GM21619 (cell line): ENCODE results near the gene VPS26C.
A peak's percentile ranks its signal among the peaks of the same experiment; 100 is the strongest.

ENCODE experiments used
- ATAC-seq: cut with Tn5 transposase; IDR thresholded peaks from one replicate; pipeline ENCODE4 v1.9.1; 2021; ENCODE audit not compliant: unreplicated experiment

VPS26C gene

GRCh38 chr21:37266515-37267221 lies 466 bp downstream of the VPS26C start:
- peak; percentile 4 for ATAC-seq

GRCh38 chr21:37264808-37265207 lies 2.3 kb downstream of the VPS26C start:
- ATAC-seq, result no peak

- ATAC-seq, result no peak
Measured at GRCh38 chr21:37263827-37264600, 3.1 kb downstream of the VPS26C start.

- no peak for ATAC-seq
Measured at GRCh38 chr21:37259426-37259825, 7.7 kb downstream of the VPS26C start.

- peak; percentile 74 for ATAC-seq
Measured at GRCh38 chr21:37257967-37258877, 8.9 kb downstream of the VPS26C start.

GRCh38 chr21:37257511-37257966 lies 9.6 kb downstream of the VPS26C start:
- peak; percentile 25 for ATAC-seq

- no peak for ATAC-seq
Measured at GRCh38 chr21:37253991-37254390, 13.1 kb downstream of the VPS26C start.

GRCh38 chr21:37251294-37251634 lies 15.9 kb downstream of the VPS26C start:
- no peak for ATAC-seq

- ATAC-seq, result no peak
Measured at GRCh38 chr21:37249112-37249904, 17.8 kb downstream of the VPS26C start.

GRCh38 chr21:37248298-37248697 lies 18.8 kb downstream of the VPS26C start:
- no peak for ATAC-seq

GRCh38 chr21:37245151-37245550 lies 22.0 kb downstream of the VPS26C start:
- ATAC-seq, result no peak

- no peak for ATAC-seq
Measured at GRCh38 chr21:37244501-37245095, 22.5 kb downstream of the VPS26C start.

- no peak for ATAC-seq
Measured at GRCh38 chr21:37243961-37244360, 23.2 kb downstream of the VPS26C start.

- ATAC-seq, result no peak
Measured at GRCh38 chr21:37241426-37241825, 25.7 kb downstream of the VPS26C start.

GRCh38 chr21:37240978-37241377 lies 26.2 kb downstream of the VPS26C start:
- no peak for ATAC-seq

- no peak for ATAC-seq
Measured at GRCh38 chr21:37237764-37238163, 29.4 kb downstream of the VPS26C start.

GRCh38 chr21:37237346-37237745 lies 29.8 kb downstream of the VPS26C start:
- ATAC-seq, result no peak

GRCh38 chr21:37233551-37234146 lies 33.5 kb downstream of the VPS26C start:
- ATAC-seq, result no peak

GRCh38 chr21:37232274-37233018 lies 34.7 kb downstream of the VPS26C start:
- peak; percentile 74 for ATAC-seq
